DMS153 (cell line): Measurements from ENCODE around the gene ILKAP.

Experiments used
- DNase-seq: peaks from one replicate; lab custom pipeline; 2025; lab: John Stamatoyannopoulos, UW

ILKAP gene

GRCh38 chr2:238122287-238123217 lies 80.9 kb downstream of the ILKAP start:
- no peak for DNase-seq

GRCh38 chr2:238121511-238122286 lies 81.8 kb downstream of the ILKAP start:
- DNase-seq, result no peak

- DNase-seq, result no peak
Measured at GRCh38 chr2:238120463-238121298, 82.8 kb downstream of the ILKAP start.
